ENCODE results near the gene EDC4. TPM values are rescaled to one million over a fixed set of nuclear protein-coding genes. Genes with fewer than 3 reads are reported as not detected.

The EDC4 gene
- total and polyA plus RNA-seq, 2 of the 8 experiments (the other 6 are each of a cell fraction or from before 2014, with no cell fraction given), result 58.5 to 72.7 TPM

GRCh38 chr16:67915831-67916723, 43.2 kb downstream of the EDC4 start:
- Histone ChIP-seq H3K14ac (ENCODE audit: insufficient read length) (no peak overlapping the region), H3K4me2 (ENCODE audit: insufficient read depth in 1 of 2, low read depth in 2 of 2, low read length in 2 of 2) (no peak overlapping the region), H3K27ac (ENCODE audit: low read depth, low read length) (no peak overlapping the region), H4K5ac (ENCODE audit: insufficient read length, low read depth, low read length) (no peak overlapping the region), H3K9ac (replicated peaks in 1 of 4; ENCODE audit: extremely low read depth in 1 of 4, low read depth in 3 of 4, low read length in 3 of 4) (no peak overlapping the region), H3K4ac (replicated peaks; ENCODE audit: insufficient read length, low read depth, low read length) (no peak overlapping the region), H2BK120ac (replicated peaks; ENCODE audit: low read depth, low read length) (no peak overlapping the region), H3K23ac (ENCODE audit: insufficient read length) (no peak overlapping the region), H3K27me3 (replicated peaks in 1 of 4; ENCODE audit: control insufficient read depth in 3 of 4, extremely low read depth in 1 of 4, insufficient read depth in 3 of 4, low read length in 3 of 4) (no peaks in the 10 kb centered on the region), H3K79me2 (ENCODE audit: control insufficient read depth in 1 of 2, insufficient read depth in 2 of 2, low read length in 2 of 2) (no peaks in the 10 kb centered on the region; a peak in 1 of 4 replicates), H2AFZ (ENCODE audit: low read length) (no peak overlapping the region), H3K79me1 (ENCODE audit: low read depth, low read length) (peaks cover 10% of the 10 kb centered on the region), H4K20me1 (replicated peaks in 1 of 2; ENCODE audit: control insufficient read depth in 1 of 2, insufficient read depth in 2 of 2, low read length in 2 of 2) (peaks cover 4 to 9% of the 10 kb centered on the region in 2 experiments), H4K91ac (replicated peaks; ENCODE audit: insufficient read length, low read length) (no peak overlapping the region), H2BK5ac (ENCODE audit: low read depth, low read length) (no peak overlapping the region; the same call in 1 of the 2 replicates), H2BK15ac (ENCODE audit: low read length) (no peak overlapping the region), H3K18ac (ENCODE audit: extremely low read depth, low read length) (no peak overlapping the region), H3K56ac (replicated peaks; ENCODE audit: insufficient read length, low read depth, low read length) (no peak overlapping the region), H3K4me1 (replicated peaks in 1 of 4; ENCODE audit: control insufficient read depth in 3 of 4, insufficient read depth in 4 of 4, low read length in 3 of 4) (peaks cover 0 to 10% (median 4%) of the 10 kb centered on the region in 4 experiments; a peak in 6 of 7 replicates), H2BK20ac (ENCODE audit: low read length) (no peak overlapping the region), H4K8ac (ENCODE audit: extremely low read depth, insufficient read depth, low read length) (no peak overlapping the region), H3K23me2 (ENCODE audit: low read depth, low read length) (no peaks in the 10 kb centered on the region), H3K4me3 (ENCODE audit: extremely low read depth in 1 of 4, insufficient read depth in 2 of 4, low read depth in 3 of 4, low read length in 4 of 4) (no peak overlapping the region), H2AK5ac (ENCODE audit: low read depth, low read length) (0 out of 2 replicates have a peak overlapping the region, but pooled peaks have one; percentile 13), H3K36me3 (ENCODE audit: control insufficient read depth in 2 of 4, insufficient read depth in 4 of 4, low read length in 3 of 4) (no peaks in the 10 kb centered on the region; a peak in 1 of 8 replicates), H2BK12ac (ENCODE audit: low read depth, low read length) (no peak overlapping the region), H3K9me3 (ENCODE audit: insufficient read depth in 2 of 2, low read depth in 1 of 2, low read length in 1 of 2) (no peaks in the 10 kb centered on the region)
- 98% methylated on average over 7 of the region's 7 CpGs; no CpG with 5 or more reads in 1 of the 2 experiments for WGBS, 2 experiments (ENCODE audit: extremely low coverage in 1 of 2, insufficient coverage in 1 of 2, insufficient read length in 1 of 2, insufficient replicate concordance in 2 of 2, low coverage in 1 of 2, low lambda C conversion rate in 2 of 2, missing lambda C conversion rate in 1 of 2)
- CTCF ChIA-PET (ENCODE audit: partially characterized antibody), result interaction anchor here (0.7 to 4.1 kb wide), 8 partner anchors 10 to 220 kb away, joined by 3 to 39 read pairs (median 4); partner anchors contain the start of gene NRN1L
- TF ChIP-seq CHD1 (IDR thresholded peaks at IDR 0.05; ENCODE audit: low read depth, low read length), result no peak
- TF ChIP-seq KDM5A (IDR thresholded peaks at IDR 0.05; ENCODE audit: low read length), result no peak
- no peak for TF ChIP-seq POLR2AphosphoS5 (IDR thresholded peaks at IDR 0.05; ENCODE audit: low read depth, low read length)
- TF ChIP-seq SRF (IDR thresholded peaks at IDR 0.05; ENCODE audit: low read depth, low read length), result no peak
- no peak for TF ChIP-seq MAFK (IDR thresholded peaks at IDR 0.05; ENCODE audit: low read depth, low read length)
- no peak for TF ChIP-seq SP1 (IDR thresholded peaks at IDR 0.05; ENCODE audit: low read depth, low read length)
- no peak for TF ChIP-seq CHD2 (IDR thresholded peaks at IDR 0.05; ENCODE audit: low read length)
- TF ChIP-seq POLR2A (IDR thresholded peaks at IDR 0.05; ENCODE audit: control extremely low read depth in 1 of 2, low read depth in 2 of 2, low read length in 2 of 2), result no peak
- TF ChIP-seq CBX8 (IDR thresholded peaks at IDR 0.05; ENCODE audit: borderline replicate concordance, low read depth, low read length), result no peak
- no peak for TF ChIP-seq CTBP2 (IDR thresholded peaks at IDR 0.05; ENCODE audit: borderline replicate concordance, insufficient read depth, insufficient read length, low read length)
- TF ChIP-seq RAD21 (IDR thresholded peaks at IDR 0.05 in 1 of 2, conservative IDR thresholded peaks at IDR 0.05 in 1 of 2; ENCODE audit: low read depth in 2 of 2, low read length in 2 of 2), result no peak
- TF ChIP-seq CBX5 (IDR thresholded peaks at IDR 0.05; ENCODE audit: low read depth, low read length), result no peak
- TF ChIP-seq TCF12 (IDR thresholded peaks at IDR 0.05; ENCODE audit: low read depth, low read length), result no peak
- FAIRE-seq, result no peak
- POLR2A ChIA-PET (ENCODE audit: partially characterized antibody), result interaction anchor here (1.0 to 2.0 kb wide), 6 partner anchors 19 to 144 kb away, joined by 3 to 9 read pairs (median 4); partner anchors contain the start of genes PSKH1 and PSMB10
- DNase-seq (ENCODE audit: low read depth in 1 of 2, low spot score in 2 of 2), result no peak

Measured in H1 (cell line).